K562 (cell line): ENCODE results near the gene MAPT. TPM values are rescaled to one million over a fixed set of nuclear protein-coding genes. Genes with fewer than 3 reads are reported as not detected.

ENCODE experiments used
- ATAC-seq: fragments of 200-7000 bp; cut with Tn5 transposase; 3 replicates; pipeline ENCODE4 v1.9.1; 2020; ENCODE audit warnings: moderate library complexity
- BruUV-seq: library from RNA; stranded (reverse); fragments of 400-500 nt; replicated peaks from 2 replicates; lab custom pipeline; 2021; lab: Mats Ljungman, UMichigan
- CTCF ChIA-PET: fragments of 300-600 bp; formaldehyde crosslinking; extraction: SDS; loops from one replicate; lab custom pipeline; 2021; ENCODE audit warnings: low intra/inter-chr PET ratio; lab: Yijun Ruan, JAX
- POLR2A ChIA-PET: fragments of 300-600, 350-650 bp; sonication (Branson Sonifier 250); formaldehyde crosslinking; extraction: SDS; loops from one replicate; lab custom pipeline; 2021; ENCODE audit warnings: antibody characterized with exemption, inconsistent platforms; lab: Yijun Ruan, JAX
- DNase-seq, 4 experiments: peaks; one replicate each; pipeline versions ENCODE4 v3.0.0 to v3.0.0-alpha.2; 2011 to 2018; ENCODE audit warnings: low spot score in 3 of 4, mixed read lengths in 3 of 4; ENCODE audit errors: extremely low read depth in 1 of 4
- FAIRE-seq: peaks from 2 replicates; lab custom pipeline; 2011; peaks lifted over from hg19 to GRCh38; lab: Jason Lieb, UNC
- H2AFZ ChIP-seq: 2 replicates; pipeline ENCODE4 v1.6.0; 2011; ENCODE audit warnings: low read depth, low read length, control low read depth, inconsistent platforms
- H3K27ac ChIP-seq: fragments of 200-600 bp; 3 replicates; pipeline ENCODE4 v1.8.0; 2011; ENCODE audit warnings: low read depth, mild to moderate bottlenecking, control low read depth, inconsistent platforms, low read length, moderate library complexity, mixed read lengths; ENCODE audit errors: extremely low read depth
- H3K27me3 ChIP-seq, 2 experiments: fragments of 300-600 bp in 1 of 2; 2 replicates in 1 of 2; 3 replicates in 1 of 2; pipeline versions ENCODE4 v1.6.0 to v1.8.0; 2011; ENCODE audit warnings: inconsistent platforms in 2 of 2, low read length in 2 of 2, mild to moderate bottlenecking in 1 of 2, mixed read lengths in 1 of 2, moderate library complexity in 1 of 2; ENCODE audit not compliant: control insufficient read depth in 2 of 2, insufficient read depth in 2 of 2
- H3K36me3 ChIP-seq: fragments of 300-600 bp; 3 replicates; pipeline ENCODE4 v1.8.0; 2011; ENCODE audit warnings: mild to moderate bottlenecking, low read length, inconsistent platforms; ENCODE audit not compliant: control insufficient read depth, insufficient read depth
- H3K4me1 ChIP-seq, 2 experiments: fragments of 200-600 bp in 1 of 2; replicated peaks in 1 of 2; 2 replicates in 1 of 2; 3 replicates in 1 of 2; pipeline versions ENCODE4 v1.5.1 to v1.8.0; 2011; ENCODE audit warnings: inconsistent platforms in 2 of 2, low read length in 2 of 2, mild to moderate bottlenecking in 1 of 2, mixed read lengths in 1 of 2, moderate library complexity in 1 of 2; ENCODE audit not compliant: control insufficient read depth in 2 of 2, insufficient read depth in 2 of 2
- H3K4me2 ChIP-seq: 2 replicates; pipeline ENCODE4 v1.6.1; 2011; ENCODE audit warnings: low read length, control low read depth, inconsistent platforms, mixed read lengths; ENCODE audit not compliant: insufficient read depth
- H3K4me3 ChIP-seq: fragments of 200-600 bp; sonication (generic), shearing (Covaris generic); 2 replicates; pipeline ENCODE4 v1.5.1; 2016; ENCODE audit warnings: control low read depth, inconsistent platforms
- H3K79me2 ChIP-seq: fragments of 200-600 bp; 3 replicates; pipeline ENCODE4 v1.8.0; 2011; ENCODE audit warnings: low read length, inconsistent platforms; ENCODE audit not compliant: control insufficient read depth, insufficient read depth
- H3K9ac ChIP-seq, 2 experiments: 2 replicates each; pipeline versions ENCODE4 v1.6.0 to v1.6.1; 2011; ENCODE audit warnings: low read depth in 2 of 2, low read length in 2 of 2, control low read depth in 1 of 2, inconsistent platforms in 1 of 2, mild to moderate bottlenecking in 1 of 2, mixed read lengths in 1 of 2; ENCODE audit not compliant: insufficient read depth in 1 of 2
- H3K9me1 ChIP-seq: one replicate; pipeline ENCODE4 v1.6.0; 2011; ENCODE audit warnings: inconsistent platforms, mild to moderate bottlenecking, low read length, moderate library complexity; ENCODE audit not compliant: control insufficient read depth, insufficient read depth
- H3K9me3 ChIP-seq: replicated peaks from 2 replicates; pipeline ENCODE4 v1.5.1; 2011; ENCODE audit warnings: low read depth, low read length, inconsistent platforms; ENCODE audit not compliant: control insufficient read depth, insufficient read depth
- H4K20me1 ChIP-seq: replicated peaks from 2 replicates; pipeline ENCODE4 v1.6.1; 2011; ENCODE audit warnings: low read length, inconsistent platforms, mixed read lengths; ENCODE audit not compliant: control insufficient read depth, insufficient read depth
- CEBPB ChIP-seq: fragments of 450-650 bp; IDR thresholded peaks from 2 replicates; pipeline ENCODE4 v1.6.1; 2016; ENCODE audit warnings: missing genetic modification characterization, missing compliant biosample characterization
- EWSR1 ChIP-seq: fragments of 450-650 bp; IDR thresholded peaks from 2 replicates; pipeline ENCODE4 v1.6.1; 2018; ENCODE audit warnings: borderline replicate concordance, mild to moderate bottlenecking, low read depth, moderate library complexity; ENCODE audit not compliant: partially characterized antibody
- FOXO4 ChIP-seq: fragments of 450-650 bp; formaldehyde crosslinking; IDR thresholded peaks from 2 replicates; pipeline ENCODE4 v1.4.0; 2020; ENCODE audit warnings: mild to moderate bottlenecking, moderate library complexity
- JUNB ChIP-seq: fragments of 450-650 bp; formaldehyde crosslinking; conservative IDR thresholded peaks from 2 replicates; pipeline ENCODE4 v1.4.0; 2020; ENCODE audit warnings: mild to moderate bottlenecking
- KLF13 ChIP-seq: fragments of 450-650 bp; IDR thresholded peaks from 2 replicates; pipeline ENCODE4 v1.6.1; 2016; ENCODE audit warnings: missing genetic modification characterization, low read depth, mild to moderate bottlenecking, missing compliant biosample characterization, moderate library complexity, borderline replicate concordance
- WGBS: fragments of 100-300 bp; shearing (Covaris generic); methylation state at CpG from one replicate; pipeline ENCODE4 v1.1.6; 2016; ENCODE audit warnings: low coverage, mixed read lengths; ENCODE audit not compliant: insufficient coverage; ENCODE audit errors: missing lambda C conversion rate; 5-methylcytosine and 5-hydroxymethylcytosine counted together
- in situ Hi-C: fragments of 300-500 bp; cut with MboI; formaldehyde crosslinking; loops from 4 replicates; pipeline ENCODE4 v1.15.0; 2018; ENCODE audit warnings: inconsistent platforms, mixed read lengths
- intact Hi-C: fragments of 100-400 bp; cut with micrococcal nuclease; formaldehyde crosslinking; loops from 2 replicates; pipeline ENCODE4 v1.14.2; 2022
- polyA plus RNA-seq, 8 experiments: library from polyadenylated mRNA; depleted of rRNA in 4 of 8; stranded (reverse) in 5 of 8; unstranded in 3 of 8; fragments of >200 nt; fragmentation: Nextera tagmentation in 2 of 8; fragmentation: Illumina TruSeq in 1 of 8; extraction: Ambion mirVana in 2 of 8; extraction: Trizol in 1 of 8; gene quantifications; 2 replicates each; pipeline versions ENCODE4 v1.2.1 to v1.2.3, GENCODE V29; 2011 to 2014; ENCODE audit warnings: inconsistent platforms in 1 of 8, missing spikeins in 1 of 8
- small RNA-seq: library from RNA; depleted of rRNA; stranded (forward); fragments of <200 nt; gene quantifications from one replicate; pipeline ENCODE3, GENCODE V24; 2014
- total RNA-seq, 7 experiments: library from RNA; depleted of rRNA in 6 of 7; stranded (reverse); fragments of >200 nt in 6 of 7; fragmentation: Illumina TruSeq in 2 of 7; extraction: Trizol in 2 of 7; gene quantifications; 2 replicates each; pipeline versions ENCODE4 v1.2.1 to v1.2.3, GENCODE V29; 2011 to 2021; ENCODE audit warnings: low replicate concordance in 1 of 7

The MAPT gene
- total and polyA plus RNA-seq, 9 of the 15 experiments (the other 6 are each of a cell fraction or from before 2014, with no cell fraction given) = 0.04 to 1.1 (median 0.36) TPM

- TF ChIP-seq FOXO4 (CRISPR knock-in tag) = no peak
- no peak for TF ChIP-seq JUNB (CRISPR knock-in tag)
- no peak for TF ChIP-seq KLF13 (tag)
These were observed 178.6 kb downstream of the MAPT start (continued) for GRCh38 chr17:46072998-46073397.

GRCh38 chr17:46074540-46074939 lies 180.2 kb downstream of the MAPT start:
- DNase-seq (no peak), FAIRE-seq (no peak), ATAC-seq (no peak)
- ChIA-PET CTCF (no interaction called here), POLR2A (interaction anchor here (0.6 kb wide), 1 partner anchor 22 kb away, joined by 5 read pairs; no protein-coding TSS in a partner anchor)
- H2AFZ ChIP-seq = no peak overlapping the region
- H3K9me3 ChIP-seq = no peaks in the 10 kb centered on the region
- H3K4me3 ChIP-seq = no peak overlapping the region
- no peaks in the 10 kb centered on the region for H3K9me1 ChIP-seq
- no peak overlapping the region for H3K9ac ChIP-seq
- H3K27me3 ChIP-seq = no peaks in the 10 kb centered on the region
- peaks cover 14 to 26% of the 10 kb centered on the region in 2 experiments for H3K4me1 ChIP-seq
- no peak overlapping the region for H3K27ac ChIP-seq
- peaks cover 28% of the 10 kb centered on the region for H3K36me3 ChIP-seq
- no TSS peak for BruUV-seq
- intact Hi-C loops = no loop called here
- no peak for TF ChIP-seq EWSR1
- peak; percentile 24; the same call in 1 of the 2 replicates for TF ChIP-seq CEBPB
- peaks cover 92% of the 10 kb centered on the region for H3K79me2 ChIP-seq
- in situ Hi-C loops = no loop called here
- WGBS = 100% methylated on average over 1 of the region's 1 CpG
- H4K20me1 ChIP-seq = no peaks in the 10 kb centered on the region
- H3K4me2 ChIP-seq = no peak overlapping the region

Small RNAs within 50 kb of the gene (small RNA-seq; reads per million reads assigned to genes)
- not detected for gene RF00017

Other genes starting within 250 kb of the MAPT start
- not detected in 2 replicates for gene CRHR1, start 110.2 kb upstream of the MAPT start, total RNA-seq (2014; rRNA removed)
- not detected in 2 replicates for gene CRHR1, start 110.2 kb upstream of the MAPT start, total RNA-seq (2014; rRNA removed; fragmentation: Illumina TruSeq; extraction: Trizol)
- gene CRHR1, start 110.2 kb upstream of the MAPT start, total RNA-seq (2015; rRNA removed; fragmentation: Illumina TruSeq; extraction: Trizol) = not detected in 2 replicates
- gene CRHR1, start 110.2 kb upstream of the MAPT start, total RNA-seq (2021) = not detected in 2 replicates
- gene CRHR1, start 110.2 kb upstream of the MAPT start, polyA plus RNA-seq (2011; rRNA removed) = not detected in 2 replicates
- not detected in 2 replicates for gene CRHR1, start 110.2 kb upstream of the MAPT start, polyA plus RNA-seq (2014; fragmentation: Illumina TruSeq; extraction: Trizol)
- gene CRHR1, start 110.2 kb upstream of the MAPT start, polyA plus RNA-seq (2014; fragmentation: Nextera tagmentation; extraction: Ambion mirVana) = not detected
- 0.05 TPM in 1 of 2 replicates, not detected in the other for gene CRHR1, start 110.2 kb upstream of the MAPT start, polyA plus RNA-seq (2014; rRNA removed)
- not detected in 2 replicates for gene SPPL2C, start 49.7 kb upstream of the MAPT start, total RNA-seq (2014; rRNA removed)
- gene SPPL2C, start 49.7 kb upstream of the MAPT start, total RNA-seq (2014; rRNA removed; fragmentation: Illumina TruSeq; extraction: Trizol) = not detected in 2 replicates
- not detected in 2 replicates for gene SPPL2C, start 49.7 kb upstream of the MAPT start, total RNA-seq (2015; rRNA removed; fragmentation: Illumina TruSeq; extraction: Trizol)
- not detected in 2 replicates for gene SPPL2C, start 49.7 kb upstream of the MAPT start, total RNA-seq (2021)
- gene SPPL2C, start 49.7 kb upstream of the MAPT start, polyA plus RNA-seq (2011; rRNA removed) = not detected in 2 replicates
- not detected in 2 replicates for gene SPPL2C, start 49.7 kb upstream of the MAPT start, polyA plus RNA-seq (2014; fragmentation: Illumina TruSeq; extraction: Trizol)
- gene SPPL2C, start 49.7 kb upstream of the MAPT start, polyA plus RNA-seq (2014; fragmentation: Nextera tagmentation; extraction: Ambion mirVana) = not detected
- gene SPPL2C, start 49.7 kb upstream of the MAPT start, polyA plus RNA-seq (2014; rRNA removed) = not detected in 2 replicates
- not detected in 2 replicates for gene STH, start 104.7 kb downstream of the MAPT start, total RNA-seq (2014; rRNA removed)
- not detected in 2 replicates for gene STH, start 104.7 kb downstream of the MAPT start, total RNA-seq (2014; rRNA removed; fragmentation: Illumina TruSeq; extraction: Trizol)
- gene STH, start 104.7 kb downstream of the MAPT start, total RNA-seq (2015; rRNA removed; fragmentation: Illumina TruSeq; extraction: Trizol) = not detected in 2 replicates
- not detected in 2 replicates for gene STH, start 104.7 kb downstream of the MAPT start, total RNA-seq (2021)
- gene STH, start 104.7 kb downstream of the MAPT start, polyA plus RNA-seq (2011; rRNA removed) = not detected in 2 replicates
- gene STH, start 104.7 kb downstream of the MAPT start, polyA plus RNA-seq (2014; fragmentation: Illumina TruSeq; extraction: Trizol) = not detected in 2 replicates
- not detected for gene STH, start 104.7 kb downstream of the MAPT start, polyA plus RNA-seq (2014; fragmentation: Nextera tagmentation; extraction: Ambion mirVana)
- gene STH, start 104.7 kb downstream of the MAPT start, polyA plus RNA-seq (2014; rRNA removed) = not detected in 2 replicates